ENCODE results near the gene PPP3R1.

DNA sequence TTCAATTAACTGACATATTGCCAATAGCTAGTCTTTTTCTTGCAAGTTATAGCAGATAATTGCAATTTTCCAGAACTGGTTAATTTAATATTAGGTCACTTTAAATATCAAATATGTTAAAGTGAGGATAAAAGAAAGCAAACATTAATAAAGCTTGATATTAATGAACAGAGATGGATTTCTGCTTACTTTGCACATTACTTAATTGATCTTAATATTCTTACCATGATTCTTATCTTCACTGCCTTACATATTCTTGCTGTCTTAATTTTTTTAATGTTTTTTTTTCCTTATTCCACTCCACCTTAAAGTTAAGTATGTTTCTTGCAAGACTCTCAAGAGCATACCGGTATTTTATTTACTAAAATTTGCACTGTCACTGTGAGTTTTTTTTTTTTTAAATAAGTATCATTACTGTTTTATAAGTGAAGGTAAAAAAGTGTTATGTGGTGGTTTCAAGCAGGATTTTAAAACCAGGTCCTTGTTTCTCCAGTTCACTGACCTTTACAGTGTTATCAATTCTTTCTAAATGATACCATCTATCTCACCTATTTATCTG, 33.9 kb downstream of the PPP3R1 start:
- TF ChIP-seq, protein P1, sequence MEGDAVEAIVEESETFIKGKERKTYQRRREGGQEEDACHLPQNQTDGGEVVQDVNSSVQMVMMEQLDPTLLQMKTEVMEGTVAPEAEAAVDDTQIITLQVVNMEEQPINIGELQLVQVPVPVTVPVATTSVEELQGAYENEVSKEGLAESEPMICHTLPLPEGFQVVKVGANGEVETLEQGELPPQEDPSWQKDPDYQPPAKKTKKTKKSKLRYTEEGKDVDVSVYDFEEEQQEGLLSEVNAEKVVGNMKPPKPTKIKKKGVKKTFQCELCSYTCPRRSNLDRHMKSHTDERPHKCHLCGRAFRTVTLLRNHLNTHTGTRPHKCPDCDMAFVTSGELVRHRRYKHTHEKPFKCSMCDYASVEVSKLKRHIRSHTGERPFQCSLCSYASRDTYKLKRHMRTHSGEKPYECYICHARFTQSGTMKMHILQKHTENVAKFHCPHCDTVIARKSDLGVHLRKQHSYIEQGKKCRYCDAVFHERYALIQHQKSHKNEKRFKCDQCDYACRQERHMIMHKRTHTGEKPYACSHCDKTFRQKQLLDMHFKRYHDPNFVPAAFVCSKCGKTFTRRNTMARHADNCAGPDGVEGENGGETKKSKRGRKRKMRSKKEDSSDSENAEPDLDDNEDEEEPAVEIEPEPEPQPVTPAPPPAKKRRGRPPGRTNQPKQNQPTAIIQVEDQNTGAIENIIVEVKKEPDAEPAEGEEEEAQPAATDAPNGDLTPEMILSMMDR (IDR thresholded peaks at IDR 0.05), result no peak
- no peak for TF ChIP-seq POLR2A (IDR thresholded peaks at IDR 0.05)
